Activated naive CD8-positive, alpha-beta T cell treated with anti-CD3 and anti-CD28 coated beads, Interleukin-2, amount 50 U/mL, for 24 hours (primary cell): Measurements from ENCODE around the gene AKAP17A.
"Not testable (repeated sequence)": the region's sequence is repeated elsewhere in the genome, so short reads cannot be mapped to it uniquely, and the experiment has no call there.

Source experiments
- ATAC-seq: fragments of 150-1000 bp; cut with Tn5 transposase; one replicate; pipeline ENCODE4 v1.10.0; 2021
- DNase-seq: peaks from one replicate; pipeline ENCODE4 v3.0.0; 2021
- H3K27ac Mint-ChIP-seq: one replicate; pipeline ENCODE4 v1.8.0; 2021; ENCODE audit warnings: mild to moderate bottlenecking, mixed read lengths
- H3K27me3 Mint-ChIP-seq: one replicate; pipeline ENCODE4 v1.8.0; 2021; ENCODE audit warnings: mixed read lengths
- H3K36me3 Mint-ChIP-seq: one replicate; pipeline ENCODE4 v1.8.0; 2021; ENCODE audit warnings: low read depth, mixed read lengths
- H3K4me1 Mint-ChIP-seq: one replicate; pipeline ENCODE4 v1.8.0; 2021; ENCODE audit warnings: mixed read lengths
- H3K4me3 Mint-ChIP-seq: one replicate; pipeline ENCODE4 v1.8.0; 2021; ENCODE audit warnings: mild to moderate bottlenecking, moderate library complexity, mixed read lengths
- H3K9me3 Mint-ChIP-seq: one replicate; pipeline ENCODE4 v1.8.0; 2021; ENCODE audit warnings: mixed read lengths

AKAP17A gene, protein sequence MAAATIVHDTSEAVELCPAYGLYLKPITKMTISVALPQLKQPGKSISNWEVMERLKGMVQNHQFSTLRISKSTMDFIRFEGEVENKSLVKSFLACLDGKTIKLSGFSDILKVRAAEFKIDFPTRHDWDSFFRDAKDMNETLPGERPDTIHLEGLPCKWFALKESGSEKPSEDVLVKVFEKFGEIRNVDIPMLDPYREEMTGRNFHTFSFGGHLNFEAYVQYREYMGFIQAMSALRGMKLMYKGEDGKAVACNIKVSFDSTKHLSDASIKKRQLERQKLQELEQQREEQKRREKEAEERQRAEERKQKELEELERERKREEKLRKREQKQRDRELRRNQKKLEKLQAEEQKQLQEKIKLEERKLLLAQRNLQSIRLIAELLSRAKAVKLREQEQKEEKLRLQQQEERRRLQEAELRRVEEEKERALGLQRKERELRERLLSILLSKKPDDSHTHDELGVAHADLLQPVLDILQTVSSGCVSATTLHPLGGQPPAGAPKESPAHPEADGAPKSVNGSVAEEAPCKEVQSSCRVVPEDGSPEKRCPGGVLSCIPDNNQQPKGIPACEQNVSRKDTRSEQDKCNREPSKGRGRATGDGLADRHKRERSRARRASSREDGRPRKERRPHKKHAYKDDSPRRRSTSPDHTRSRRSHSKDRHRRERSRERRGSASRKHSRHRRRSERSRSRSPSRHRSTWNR

DNA sequence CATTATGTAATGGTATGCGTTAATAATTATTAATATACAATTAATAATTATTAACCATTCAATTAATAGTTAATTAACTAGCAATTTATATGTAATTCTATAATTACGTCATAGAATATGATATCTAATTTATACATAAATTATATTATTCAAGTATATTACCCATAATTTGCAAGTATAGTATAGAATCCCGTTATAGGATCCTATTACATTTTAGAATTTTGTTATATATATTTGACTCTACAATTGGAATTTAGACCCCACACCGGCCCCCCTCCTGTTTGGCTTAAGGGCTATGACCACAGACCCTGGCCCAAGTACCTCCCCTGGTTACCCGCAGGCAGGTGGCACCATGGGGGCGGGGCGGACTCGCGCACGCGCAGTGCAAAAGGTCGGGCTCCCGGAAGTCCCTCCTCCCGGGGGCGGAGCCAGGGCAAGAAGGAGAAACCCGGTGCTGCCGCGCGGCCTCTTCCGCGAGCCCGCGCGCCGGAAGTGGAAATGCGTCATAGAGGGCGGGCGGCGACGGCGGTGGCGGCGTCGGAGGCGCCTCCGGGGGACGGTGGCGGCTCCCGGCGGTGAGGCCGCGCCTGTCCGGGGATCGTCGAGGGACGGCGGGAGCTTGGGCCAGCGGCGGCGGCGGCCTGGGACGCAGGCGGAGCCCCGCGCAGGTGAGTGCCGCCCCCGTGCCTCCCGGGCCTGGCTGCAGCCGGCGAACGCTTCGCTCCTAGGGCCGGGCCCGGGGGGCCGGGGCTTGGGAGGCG lies at the start of gene AKAP17A:
TSS of gene AKAP17A (plus strand) at position 503 of the 761 bp plus-strand sequence. CDS start 1,859 bp downstream, outside the sequence.
- H3K27ac Mint-ChIP-seq = peak within 1 kb of the TSS; percentile 87
- H3K36me3 Mint-ChIP-seq = peaks cover 29% of the 10 kb centered on the region
- no peaks in the 10 kb centered on the region for H3K27me3 Mint-ChIP-seq
- peaks cover 27% of the 10 kb centered on the region for H3K4me1 Mint-ChIP-seq
- ATAC-seq (peak; percentile 81), DNase-seq (peak; percentile 99)
- no peaks in the 10 kb centered on the region for H3K9me3 Mint-ChIP-seq
- peak within 1 kb of the TSS; percentile 93 for H3K4me3 Mint-ChIP-seq

- no peaks in the 10 kb centered on the region for H3K27me3 Mint-ChIP-seq
- no peaks in the 10 kb centered on the region for H3K36me3 Mint-ChIP-seq
- ATAC-seq = no peak
- H3K4me1 Mint-ChIP-seq = peaks cover 9% of the 10 kb centered on the region
- no peak overlapping the region for H3K4me3 Mint-ChIP-seq
- H3K9me3 Mint-ChIP-seq = no peaks in the 10 kb centered on the region
- no peak for DNase-seq
- H3K27ac Mint-ChIP-seq = no peak overlapping the region
Observed at GRCh38 chrX:1542994-1543725, 48.2 kb upstream of the AKAP17A start.

GRCh38 chrX:1545776-1546408 lies 45.5 kb upstream of the AKAP17A start:
- ATAC-seq (no peak), DNase-seq (no peak)
- H3K4me3 Mint-ChIP-seq = no peak overlapping the region
- no peaks in the 10 kb centered on the region for H3K36me3 Mint-ChIP-seq
- peak overlapping the region; percentile 70 for H3K27ac Mint-ChIP-seq
- no peaks in the 10 kb centered on the region for H3K9me3 Mint-ChIP-seq
- no peaks in the 10 kb centered on the region for H3K27me3 Mint-ChIP-seq
- peaks cover 10% of the 10 kb centered on the region for H3K4me1 Mint-ChIP-seq

DNA sequence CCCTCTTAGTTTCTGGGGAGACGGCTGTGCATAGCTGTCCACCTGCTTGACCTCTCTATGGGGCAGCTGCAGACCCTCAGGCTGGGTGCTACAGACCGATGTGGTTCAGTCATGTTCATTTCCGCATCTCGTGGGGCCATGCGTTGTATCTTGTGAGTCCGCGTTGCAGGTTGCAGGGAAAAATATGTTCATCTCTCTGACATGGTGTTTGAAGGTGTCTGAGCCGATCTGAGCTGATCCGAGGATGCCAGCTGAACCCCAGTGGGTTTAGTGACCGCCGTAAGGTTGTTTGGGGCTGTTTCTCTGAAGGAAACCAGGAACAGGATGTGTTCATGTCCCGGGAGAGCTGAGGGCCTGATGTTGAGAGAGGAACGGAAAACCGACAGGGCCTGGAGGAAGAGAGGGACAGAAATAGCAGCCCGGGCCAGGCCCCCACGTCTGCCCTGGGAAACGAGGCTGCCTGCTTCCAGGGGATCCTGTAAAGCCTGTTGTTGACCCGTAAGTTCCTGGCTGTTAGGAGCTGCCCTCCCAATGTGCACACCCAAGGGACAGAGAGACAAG lies 44.6 kb upstream of the AKAP17A start:
- Mint-ChIP-seq H3K27ac (peak overlapping the region; percentile 37), H3K4me3 (no peak overlapping the region), H3K27me3 (no peaks in the 10 kb centered on the region), H3K9me3 (no peaks in the 10 kb centered on the region), H3K4me1 (peaks cover 18% of the 10 kb centered on the region), H3K36me3 (no peaks in the 10 kb centered on the region)
- DNase-seq (no peak), ATAC-seq (no peak)

DNA sequence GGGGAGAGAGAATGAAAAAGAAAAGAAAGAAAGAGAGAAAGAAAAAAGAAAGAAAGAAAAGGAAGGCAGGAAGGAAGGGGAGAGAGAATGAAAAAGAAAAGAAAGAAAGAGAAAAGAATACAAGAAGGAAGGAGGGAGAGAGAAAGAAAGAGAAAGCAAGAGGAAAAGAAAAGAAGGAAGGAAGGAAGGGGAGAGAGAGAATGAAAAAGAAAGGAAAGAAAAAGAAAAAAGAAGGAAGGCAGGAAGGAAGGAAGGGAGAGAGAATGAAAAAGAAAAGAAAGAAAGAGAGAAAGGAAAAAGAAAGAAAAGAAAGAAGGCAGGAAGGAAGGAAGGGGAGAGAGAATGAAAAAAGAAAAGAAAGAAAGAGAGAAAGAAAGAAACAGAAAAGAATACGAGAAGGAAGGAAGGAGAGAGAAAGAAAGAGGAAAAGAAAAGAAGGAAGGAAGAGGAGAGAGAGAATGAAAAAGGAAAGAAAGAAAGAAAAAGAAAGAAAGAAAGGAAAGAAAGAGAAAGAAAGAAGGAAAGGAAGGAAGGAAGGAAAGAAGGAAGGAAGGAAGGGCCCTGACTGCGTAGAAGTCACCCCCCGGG lies 39.4 kb upstream of the AKAP17A start:
- H3K4me1 Mint-ChIP-seq = peaks cover 45% of the 10 kb centered on the region
- H3K4me3 Mint-ChIP-seq = no peak overlapping the region
- ATAC-seq = no peak
- H3K9me3 Mint-ChIP-seq = peaks cover 7% of the 10 kb centered on the region
- DNase-seq = no peak
- no peaks in the 10 kb centered on the region for H3K27me3 Mint-ChIP-seq
- peak overlapping the region; percentile 4 for H3K27ac Mint-ChIP-seq
- peaks cover 1% of the 10 kb centered on the region for H3K36me3 Mint-ChIP-seq

DNA sequence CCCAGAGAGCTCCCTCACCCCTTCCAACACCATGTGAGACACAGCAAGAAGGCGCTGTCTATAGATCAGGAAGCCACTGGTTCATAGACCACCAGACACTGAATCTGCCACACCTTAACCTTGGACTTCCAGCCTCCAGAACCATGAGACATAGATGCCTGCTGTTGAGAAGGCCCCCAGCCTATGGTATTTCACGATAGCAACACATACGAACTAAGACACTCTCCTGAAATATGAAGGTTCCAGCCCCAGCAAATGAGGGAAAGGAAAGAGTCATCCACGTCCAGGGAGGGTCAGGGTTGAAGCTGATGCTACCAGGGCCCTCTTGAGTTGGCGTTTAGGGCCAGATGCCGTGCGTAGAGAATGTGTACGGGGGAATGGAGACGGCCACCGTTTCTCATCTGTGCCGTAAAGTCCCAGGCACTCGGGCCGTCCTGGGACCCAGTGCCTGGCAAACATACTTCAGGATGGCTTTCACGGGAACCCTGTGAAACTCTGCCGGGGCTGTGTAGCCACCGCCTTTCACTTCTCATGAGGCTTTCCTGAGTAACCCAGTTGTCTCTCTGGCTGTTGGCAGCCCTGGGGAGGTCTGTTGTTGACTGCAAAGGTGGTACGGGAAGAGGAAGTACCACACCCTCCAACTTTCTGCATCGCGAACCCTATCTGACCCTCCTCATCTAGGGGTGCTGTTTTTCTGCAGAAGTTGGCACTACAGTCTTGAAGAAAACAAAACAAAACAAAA lies 36.8 kb upstream of the AKAP17A start:
- H3K27me3 Mint-ChIP-seq = no peaks in the 10 kb centered on the region
- peaks cover 1% of the 10 kb centered on the region for H3K36me3 Mint-ChIP-seq
- DNase-seq (no peak), ATAC-seq (peak; percentile 31)
- H3K27ac Mint-ChIP-seq = peak overlapping the region; percentile 81
- H3K4me3 Mint-ChIP-seq = no peak overlapping the region
- H3K4me1 Mint-ChIP-seq = peaks cover 45% of the 10 kb centered on the region
- peaks cover 7% of the 10 kb centered on the region for H3K9me3 Mint-ChIP-seq

DNA sequence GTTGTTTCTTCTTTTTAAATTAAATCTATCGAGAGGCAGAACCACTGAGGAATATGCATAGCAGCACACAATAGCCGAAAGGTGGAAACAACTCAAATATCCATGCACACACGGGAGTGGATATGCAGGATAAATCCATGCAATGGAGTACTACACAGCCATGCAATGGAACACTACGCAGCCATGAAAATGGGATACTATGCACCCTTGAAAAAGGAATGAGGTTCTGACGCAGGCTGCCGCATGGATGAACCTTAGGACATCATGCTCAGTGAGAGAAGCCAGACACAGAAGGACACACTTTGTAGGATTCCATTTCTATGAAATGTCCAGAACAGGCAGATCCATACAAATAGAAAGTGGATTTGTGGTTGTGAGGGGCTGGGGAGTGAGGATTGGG lies 36.0 kb upstream of the AKAP17A start:
- Mint-ChIP-seq H3K9me3 (peaks cover 7% of the 10 kb centered on the region), H3K4me1 (peaks cover 47% of the 10 kb centered on the region), H3K36me3 (peaks cover 1% of the 10 kb centered on the region), H3K27ac (peak overlapping the region; percentile 81), H3K4me3 (no peak overlapping the region), H3K27me3 (no peaks in the 10 kb centered on the region)
- no peak for ATAC-seq
- no peak for DNase-seq

DNA sequence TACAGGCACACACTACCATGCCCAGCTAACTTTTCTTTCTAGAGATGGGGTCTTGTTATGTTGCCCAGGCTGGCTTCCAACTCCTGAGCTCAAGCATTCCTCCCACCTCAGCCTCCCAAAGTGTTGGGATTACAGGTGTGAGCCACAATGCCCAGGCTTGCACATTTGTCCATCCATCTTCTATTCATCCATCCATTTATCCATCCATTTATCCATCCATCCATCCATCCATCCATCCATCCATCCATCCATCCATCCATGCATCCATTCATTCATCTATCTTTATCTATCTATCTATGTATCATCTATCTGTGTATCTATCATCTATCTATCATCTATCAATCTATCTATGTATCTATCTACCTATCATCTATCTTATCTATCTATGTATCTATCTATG lies 34.0 kb upstream of the AKAP17A start:
- not testable (repeated sequence) for H3K27me3 Mint-ChIP-seq, H3K9me3 Mint-ChIP-seq, H3K27ac Mint-ChIP-seq, H3K36me3 Mint-ChIP-seq, DNase-seq, H3K4me3 Mint-ChIP-seq, ATAC-seq
- H3K4me1 Mint-ChIP-seq = peaks cover 40% of the 10 kb centered on the region

DNA sequence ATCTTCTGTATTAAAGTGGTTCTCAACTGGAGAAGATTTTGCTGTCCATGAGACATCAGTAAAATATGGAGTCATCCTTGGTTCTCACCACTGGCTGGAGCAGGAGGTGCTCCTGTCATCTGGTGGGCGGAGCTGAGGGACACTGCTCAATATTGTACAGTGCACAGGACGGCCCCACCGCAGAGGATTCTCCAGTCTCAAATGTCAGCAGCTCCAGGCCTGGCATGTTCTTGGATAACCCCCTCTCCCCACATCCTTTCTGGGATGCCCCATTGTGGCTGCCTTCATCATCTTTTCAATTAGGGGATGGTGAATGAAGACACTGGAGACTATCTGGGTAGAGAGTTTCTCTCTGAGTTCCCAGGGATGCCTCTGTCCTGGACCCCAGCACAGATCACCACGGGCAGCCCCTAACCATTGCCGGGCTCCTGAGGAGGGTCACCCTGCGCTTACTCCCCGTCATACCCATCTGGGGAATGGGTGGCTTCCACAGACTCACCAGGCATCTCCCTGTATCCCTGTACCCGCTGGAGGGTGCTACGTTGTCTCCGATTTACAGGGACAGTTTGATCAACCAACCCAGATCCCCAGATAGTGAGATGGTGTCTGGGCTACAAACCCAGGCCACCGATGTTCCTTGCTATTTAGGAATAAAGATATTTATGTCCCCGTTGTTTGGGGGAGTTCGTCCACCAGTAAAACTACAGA lies 32.5 kb upstream of the AKAP17A start:
- peaks cover 32% of the 10 kb centered on the region for H3K4me1 Mint-ChIP-seq
- DNase-seq (no peak), ATAC-seq (no peak)
- no peak overlapping the region for H3K4me3 Mint-ChIP-seq
- no peaks in the 10 kb centered on the region for H3K27me3 Mint-ChIP-seq
- H3K27ac Mint-ChIP-seq = no peak overlapping the region
- peaks cover 7% of the 10 kb centered on the region for H3K9me3 Mint-ChIP-seq
- H3K36me3 Mint-ChIP-seq = no peaks in the 10 kb centered on the region

DNA sequence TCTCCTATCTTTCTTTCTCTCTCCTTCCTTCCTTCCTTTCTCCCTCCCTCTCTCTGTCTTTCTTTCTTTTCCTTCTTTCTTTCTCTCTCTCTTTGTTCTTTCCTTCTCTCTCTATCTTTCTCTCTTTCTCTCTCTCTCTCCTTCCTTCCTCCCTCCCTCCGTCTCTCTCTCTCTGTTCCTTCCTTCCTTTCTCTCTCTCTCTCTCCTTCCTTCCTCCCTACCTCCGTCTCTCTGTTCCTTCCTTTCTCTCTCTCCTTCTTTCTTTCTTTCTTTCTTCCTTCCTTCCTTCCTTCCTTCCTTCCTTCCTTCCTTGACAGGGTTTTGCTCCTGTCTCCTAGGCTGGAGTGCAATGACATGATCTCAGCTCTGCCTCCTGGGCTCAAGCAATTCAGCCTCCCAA lies 30.2 kb upstream of the AKAP17A start:
- Mint-ChIP-seq H3K4me3 (no peak overlapping the region), H3K27ac (peak overlapping the region; percentile 8), H3K4me1 (peaks cover 23% of the 10 kb centered on the region), H3K27me3 (no peaks in the 10 kb centered on the region), H3K9me3 (no peaks in the 10 kb centered on the region), H3K36me3 (peaks cover 2% of the 10 kb centered on the region)
- DNase-seq = no peak
- ATAC-seq = no peak

DNA sequence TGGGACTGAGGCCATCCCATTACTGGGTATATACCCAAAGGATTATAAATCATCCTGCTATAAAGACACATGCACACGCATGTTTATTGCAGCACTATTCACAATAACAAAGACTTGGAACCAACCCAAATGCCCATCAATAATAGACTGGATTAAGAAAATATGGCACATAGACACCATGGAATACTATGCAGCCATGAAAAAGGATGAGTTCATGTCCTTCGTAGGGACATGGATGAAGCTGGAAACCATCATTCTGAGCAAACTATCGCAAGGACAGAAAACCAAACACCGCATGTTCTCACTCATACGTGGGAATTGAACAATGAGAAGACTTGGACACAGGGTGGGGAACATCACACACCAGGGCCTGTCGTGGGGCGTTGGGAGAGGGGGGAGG lies 27.3 kb upstream of the AKAP17A start:
- H3K27ac Mint-ChIP-seq, H3K36me3 Mint-ChIP-seq, H3K4me3 Mint-ChIP-seq, H3K9me3 Mint-ChIP-seq, DNase-seq, H3K27me3 Mint-ChIP-seq, ATAC-seq: not testable (repeated sequence)
- H3K4me1 Mint-ChIP-seq = peaks cover 24% of the 10 kb centered on the region
